H1 (cell line): ENCODE results near the gene STK33. TPM values are rescaled to one million over a fixed set of nuclear protein-coding genes. Genes with fewer than 3 reads are reported as not detected.

Source experiments
- CTCF ChIA-PET: fragments of 300-600 bp; sonication (Branson Sonifier 250); formaldehyde crosslinking; loops from one replicate; lab custom pipeline; 2021; ENCODE audit not compliant: partially characterized antibody; lab: Charles Lee
- POLR2A ChIA-PET: fragments of 300-600 bp; sonication (Branson Sonifier 250); formaldehyde crosslinking; loops from one replicate; lab custom pipeline; 2021; ENCODE audit warnings: inconsistent platforms; ENCODE audit not compliant: partially characterized antibody; lab: Charles Lee
- DNase-seq, 2 experiments: peaks; one replicate each; pipeline versions ENCODE4 v3.0.0 to v3.0.0-alpha.2; 2010 to 2022; ENCODE audit warnings: low spot score in 2 of 2, low read depth in 1 of 2, mixed read lengths in 1 of 2
- FAIRE-seq: peaks from 2 replicates; lab custom pipeline; 2011; peaks lifted over from hg19 to GRCh38; lab: Jason Lieb, UNC
- H2AFZ ChIP-seq: 2 replicates; pipeline ENCODE4 v1.8.1; 2012; ENCODE audit warnings: low read length, inconsistent platforms
- H2AK5ac ChIP-seq: 2 replicates; pipeline ENCODE4 v1.6.1; 2013; ENCODE audit warnings: low read depth, low read length
- H2BK120ac ChIP-seq: replicated peaks from 2 replicates; pipeline ENCODE3; 2013; ENCODE audit warnings: low read depth, low read length, inconsistent platforms
- H2BK12ac ChIP-seq: 2 replicates; pipeline ENCODE4 v1.6.1; 2013; ENCODE audit warnings: low read depth, low read length
- H2BK15ac ChIP-seq: 2 replicates; pipeline ENCODE4 v1.6.1; 2013; ENCODE audit warnings: low read length
- H2BK20ac ChIP-seq: 2 replicates; pipeline ENCODE4 v1.6.1; 2013; ENCODE audit warnings: low read length
- H2BK5ac ChIP-seq: 2 replicates; pipeline ENCODE4 v1.6.1; 2013; ENCODE audit warnings: low read depth, low read length
- H3K14ac ChIP-seq: 2 replicates; pipeline ENCODE4 v1.6.1; 2013; ENCODE audit warnings: inconsistent platforms; ENCODE audit not compliant: insufficient read length
- H3K18ac ChIP-seq: 2 replicates; pipeline ENCODE4 v1.6.1; 2013; ENCODE audit warnings: low read length; ENCODE audit errors: extremely low read depth
- H3K23ac ChIP-seq: 2 replicates; pipeline ENCODE4 v1.6.1; 2013; ENCODE audit warnings: inconsistent platforms; ENCODE audit not compliant: insufficient read length
- H3K23me2 ChIP-seq: 2 replicates; pipeline ENCODE4 v1.6.1; 2013; ENCODE audit warnings: low read depth, low read length
- H3K27ac ChIP-seq: 2 replicates; pipeline ENCODE4 v1.6.1; 2011; ENCODE audit warnings: low read depth, low read length, inconsistent platforms
- H3K27me3 ChIP-seq, 4 experiments: replicated peaks in 1 of 4; 1 replicate in 1 of 4; 2 replicates in 3 of 4; pipeline versions ENCODE4 v1.6.1 to v1.8.1; 2011 to 2013; ENCODE audit warnings: low read length in 3 of 4, mild to moderate bottlenecking in 3 of 4, inconsistent platforms in 2 of 4, mixed read lengths in 2 of 4, moderate library complexity in 1 of 4; ENCODE audit not compliant: control insufficient read depth in 3 of 4, insufficient read depth in 3 of 4; ENCODE audit errors: extremely low read depth in 1 of 4
- H3K36me3 ChIP-seq, 4 experiments: 2 replicates each; pipeline versions ENCODE4 v1.6.1 to v1.8.1; 2011 to 2013; ENCODE audit warnings: mild to moderate bottlenecking in 4 of 4, low read length in 3 of 4, moderate library complexity in 2 of 4, control low read depth in 1 of 4, inconsistent platforms in 1 of 4; ENCODE audit not compliant: insufficient read depth in 4 of 4, control insufficient read depth in 2 of 4
- H3K4ac ChIP-seq: replicated peaks from 2 replicates; pipeline ENCODE3; 2013; ENCODE audit warnings: low read length, low read depth, mixed read lengths, inconsistent platforms; ENCODE audit not compliant: insufficient read length
- H3K4me1 ChIP-seq, 4 experiments: replicated peaks in 1 of 4; 1 replicate in 1 of 4; 2 replicates in 3 of 4; pipeline versions ENCODE4 v1.6.1 to v1.8.1; 2011 to 2013; ENCODE audit warnings: low read length in 3 of 4, inconsistent platforms in 2 of 4, mixed read lengths in 1 of 4; ENCODE audit not compliant: insufficient read depth in 4 of 4, control insufficient read depth in 3 of 4
- H3K4me2 ChIP-seq, 2 experiments: 2 replicates each; pipeline versions ENCODE4 v1.6.1 to v1.8.1; 2011 to 2013; ENCODE audit warnings: low read depth in 2 of 2, low read length in 2 of 2, control low read depth in 1 of 2, inconsistent platforms in 1 of 2, mild to moderate bottlenecking in 1 of 2; ENCODE audit not compliant: insufficient read depth in 1 of 2
- H3K4me3 ChIP-seq, 4 experiments: fragments of 200-600, 300-600 bp in 1 of 4; sonication (generic), shearing (Covaris generic), sonication (Bioruptor Twin) in 1 of 4; 2 replicates each; pipeline versions ENCODE4 v1.5.1 to v1.8.1; 2011 to 2016; ENCODE audit warnings: low read length in 4 of 4, low read depth in 3 of 4, control low read depth in 2 of 4, inconsistent platforms in 2 of 4, mild to moderate bottlenecking in 2 of 4, mixed read lengths in 1 of 4, moderate library complexity in 1 of 4; ENCODE audit not compliant: insufficient read depth in 2 of 4; ENCODE audit errors: extremely low read depth in 1 of 4
- H3K56ac ChIP-seq: replicated peaks from 2 replicates; pipeline ENCODE3; 2013; ENCODE audit warnings: low read depth, mild to moderate bottlenecking, mixed read lengths, low read length, inconsistent platforms; ENCODE audit not compliant: insufficient read length
- H3K79me1 ChIP-seq: 2 replicates; pipeline ENCODE4 v1.6.1; 2013; ENCODE audit warnings: low read depth, low read length, control low read depth
- H3K79me2 ChIP-seq, 2 experiments: 2 replicates each; pipeline versions ENCODE4 v1.6.1 to v1.8.1; 2012 to 2013; ENCODE audit warnings: low read length in 2 of 2, mild to moderate bottlenecking in 2 of 2, inconsistent platforms in 1 of 2; ENCODE audit not compliant: insufficient read depth in 2 of 2, control insufficient read depth in 1 of 2
- H3K9ac ChIP-seq, 4 experiments: replicated peaks in 1 of 4; 1 replicate in 1 of 4; 2 replicates in 3 of 4; pipeline versions ENCODE4 v1.6.1 to v1.8.1; 2011 to 2013; ENCODE audit warnings: low read depth in 3 of 4, low read length in 3 of 4, control low read depth in 2 of 4, mild to moderate bottlenecking in 2 of 4, moderate library complexity in 2 of 4, inconsistent platforms in 1 of 4; ENCODE audit errors: extremely low read depth in 1 of 4
- H3K9me3 ChIP-seq, 2 experiments: 2 replicates each; pipeline versions ENCODE4 v1.6.1 to v1.8.1; 2012 to 2013; ENCODE audit warnings: mild to moderate bottlenecking in 2 of 2, moderate library complexity in 2 of 2, control low read depth in 1 of 2, inconsistent platforms in 1 of 2, low read depth in 1 of 2, low read length in 1 of 2, mixed read lengths in 1 of 2; ENCODE audit not compliant: insufficient read depth in 2 of 2
- H4K20me1 ChIP-seq, 2 experiments: replicated peaks in 1 of 2; 2 replicates each; pipeline versions ENCODE3 to v1.8.1; 2011 to 2013; ENCODE audit warnings: inconsistent platforms in 2 of 2, low read length in 2 of 2, mild to moderate bottlenecking in 1 of 2; ENCODE audit not compliant: insufficient read depth in 2 of 2, control insufficient read depth in 1 of 2
- H4K5ac ChIP-seq: 2 replicates; pipeline ENCODE4 v1.6.1; 2013; ENCODE audit warnings: low read length, low read depth, mixed read lengths, inconsistent platforms; ENCODE audit not compliant: insufficient read length
- H4K8ac ChIP-seq: 2 replicates; pipeline ENCODE4 v1.8.0; 2013; ENCODE audit warnings: mild to moderate bottlenecking, moderate library complexity, low read length, inconsistent platforms; ENCODE audit not compliant: insufficient read depth; ENCODE audit errors: extremely low read depth
- H4K91ac ChIP-seq: replicated peaks from 2 replicates; pipeline ENCODE3; 2013; ENCODE audit warnings: low read length, mixed read lengths, inconsistent platforms; ENCODE audit not compliant: insufficient read length
- BCL11A ChIP-seq, 2 experiments: IDR thresholded peaks; one replicate each; pipeline ENCODE4 v1.6.1; 2011; ENCODE audit warnings: low read depth in 2 of 2, low read length in 2 of 2, mild to moderate bottlenecking in 2 of 2
- CHD2 ChIP-seq: IDR thresholded peaks from 2 replicates; pipeline ENCODE4 v1.6.1; 2012; ENCODE audit warnings: low read length, improper control_type of control experiment
- GABPA ChIP-seq: IDR thresholded peaks from 2 replicates; pipeline ENCODE4 v1.6.1; 2011; ENCODE audit warnings: mild to moderate bottlenecking, low read length, moderate library complexity, borderline replicate concordance; ENCODE audit not compliant: insufficient read depth
- HDAC2 ChIP-seq, 2 experiments: fragments of 300-600 bp in 1 of 2; sonication (generic) in 1 of 2; IDR thresholded peaks; 2 replicates each; pipeline ENCODE4 v1.6.1; 2011 to 2012; ENCODE audit warnings: low read depth in 2 of 2, low read length in 2 of 2, mild to moderate bottlenecking in 2 of 2, moderate library complexity in 2 of 2, borderline replicate concordance in 1 of 2, inconsistent platforms in 1 of 2
- HDAC6 ChIP-seq: IDR thresholded peaks from one replicate; pipeline ENCODE4 v1.7.1; 2012; ENCODE audit warnings: low read depth, mild to moderate bottlenecking, inconsistent platforms, low read length, moderate library complexity
- MAX ChIP-seq: IDR thresholded peaks from 2 replicates; pipeline ENCODE4 v1.6.1; 2012; ENCODE audit warnings: inconsistent platforms
- NANOG ChIP-seq: IDR thresholded peaks from 2 replicates; pipeline ENCODE4 v1.6.1; 2011; ENCODE audit warnings: low read length, low read depth, mild to moderate bottlenecking, inconsistent platforms; ENCODE audit not compliant: insufficient read depth, poor library complexity, severe bottlenecking
- RXRA ChIP-seq: IDR thresholded peaks from 2 replicates; pipeline ENCODE4 v1.6.1; 2011; ENCODE audit warnings: low read depth, mild to moderate bottlenecking, low read length, moderate library complexity; ENCODE audit not compliant: insufficient read depth
- SIRT6 ChIP-seq: IDR thresholded peaks from one replicate; pipeline ENCODE4 v1.7.1; 2012; ENCODE audit warnings: low read length, inconsistent platforms
- USF2 ChIP-seq: IDR thresholded peaks from 2 replicates; pipeline ENCODE4 v1.6.1; 2011; ENCODE audit warnings: low read length, improper control_type of control experiment
- ZNF274 ChIP-seq: IDR thresholded peaks from 2 replicates; pipeline ENCODE4 v1.7.0; 2012; ENCODE audit warnings: low read length, borderline replicate concordance; ENCODE audit errors: extremely low read depth
- WGBS, 2 experiments: shearing (Covaris generic) in 1 of 2; methylation state at CpG; one replicate each; pipeline versions ENCODE4 v1.1.6 to v1.1.7; 2013 to 2015; ENCODE audit warnings: low lambda C conversion rate in 2 of 2, mixed read lengths in 2 of 2, inconsistent platforms in 1 of 2, low coverage in 1 of 2, missing lambda C conversion rate in 1 of 2; ENCODE audit not compliant: insufficient replicate concordance in 2 of 2, insufficient coverage in 1 of 2, insufficient read length in 1 of 2; ENCODE audit errors: extremely low coverage in 1 of 2, missing lambda C conversion rate in 1 of 2; 5-methylcytosine and 5-hydroxymethylcytosine counted together
- polyA plus RNA-seq, 7 experiments: library from polyadenylated mRNA; depleted of rRNA in 3 of 7; stranded (reverse) in 5 of 7; unstranded in 2 of 7; fragments of >200 nt in 5 of 7; fragments of 200-250 nt in 2 of 7; gene quantifications; 1 replicate in 5 of 7; 2 replicates in 1 of 7; 4 replicates in 1 of 7; pipeline versions ENCODE4 v1.2.1 to v1.2.3, GENCODE V29; 2011 to 2013; ENCODE audit warnings: missing spikeins in 2 of 7, mixed read lengths in 2 of 7
- total RNA-seq: library from RNA; stranded (reverse); fragmentation: NEBNext Ultra II Directional; extraction: Animal tissue kit (Norgen Biotek cat#: 25700); gene quantifications from 2 replicates; pipeline ENCODE4 v1.2.1, GENCODE V29; 2021

STK33 gene
- total and polyA plus RNA-seq, 2 of the 8 experiments (the other 6 are each of a cell fraction or from before 2014, with no cell fraction given): 8.8 to 25.1 TPM

- Histone ChIP-seq H3K79me1 (no peaks in the 10 kb centered on the region), H4K5ac (no peak overlapping the region), H3K36me3 (no peaks in the 10 kb centered on the region), H2BK20ac (no peak overlapping the region), H3K79me2 (no peaks in the 10 kb centered on the region), H3K23me2 (no peaks in the 10 kb centered on the region), H3K27ac (no peak overlapping the region), H2AFZ (no peak overlapping the region), H3K18ac (no peak overlapping the region), H3K27me3 (no peaks in the 10 kb centered on the region), H4K91ac (no peak overlapping the region), H2BK5ac (no peak overlapping the region), H4K8ac (no peak overlapping the region), H4K20me1 (no peaks in the 10 kb centered on the region), H3K9ac (no peak overlapping the region), H3K4me1 (no peaks in the 10 kb centered on the region), H3K14ac (no peak overlapping the region), H3K23ac (no peak overlapping the region), H3K9me3 (no peaks in the 10 kb centered on the region), H2AK5ac (no peak overlapping the region), H2BK15ac (no peak overlapping the region), H3K56ac (no peak overlapping the region), H3K4me2 (no peak overlapping the region), H2BK120ac (no peak overlapping the region), H2BK12ac (no peak overlapping the region), H3K4ac (no peak overlapping the region), H3K4me3 (no peak overlapping the region)
- POLR2A ChIA-PET: interaction anchor here (2.0 to 2.1 kb wide), 2 partner anchors 114 to 121 kb away, joined by 4 read pairs; partner anchors contain the start of genes RPL27A and TRIM66
- no peak for FAIRE-seq
- CTCF ChIA-PET: interaction anchor here (0.6 to 4.4 kb wide), 40 partner anchors 8 to 392 kb away, joined by 3 to 25 read pairs (median 5); partner anchors contain the start of gene LMO1
- DNase-seq: no peak
- whole genome bisulfite sequencing, 2 experiments: 78% methylated on average over 2 of the region's 2 CpGs; no CpG with 5 or more reads in 1 of the 2 experiments
- TF ChIP-seq MAX (no peak), ZNF274 (no peak), GABPA (no peak), HDAC2 (IDR thresholded peaks at IDR 0.05; ENCODE audit: borderline replicate concordance in 1 of 2, low read depth in 2 of 2, low read length in 2 of 2) (no peak), RXRA (no peak), SIRT6 (no peak), USF2 (no peak), BCL11A (IDR thresholded peaks at IDR 0.05; ENCODE audit: low read depth in 2 of 2, low read length in 2 of 2) (no peak), NANOG (no peak), HDAC6 (no peak), CHD2 (no peak)
Observed at GRCh38 chr11:8567602-8568198, 26.3 kb downstream of the STK33 start.
